K562 (cell line): ENCODE measurements around the gene ZNF668. TPM values are rescaled to one million over a fixed set of nuclear protein-coding genes. Genes with fewer than 3 reads are reported as not detected.

Experiments
- ATF3 ChIP-seq, 2 experiments: fragments of 450-650 bp in 1 of 2; sonication (generic) in 1 of 2; formaldehyde crosslinking in 1 of 2; IDR thresholded peaks in 1 of 2; conservative IDR thresholded peaks in 1 of 2; 2 replicates each; pipeline versions ENCODE4 v1.6.1 to v1.8.1; 2016 to 2023; ENCODE audit warnings: mild to moderate bottlenecking in 2 of 2, moderate library complexity in 2 of 2, inconsistent platforms in 1 of 2, missing genetic modification reagents in 1 of 2
- CBFA2T3 ChIP-seq: fragments of 450-650 bp; IDR thresholded peaks from 2 replicates; pipeline ENCODE4 v1.6.1; 2017
- CTBP1 ChIP-seq: fragments of 450-650 bp; IDR thresholded peaks from 2 replicates; pipeline ENCODE4 v1.6.1; 2016; ENCODE audit warnings: borderline replicate concordance
- CTCFL ChIP-seq: IDR thresholded peaks from 2 replicates; pipeline ENCODE4 v1.6.1; 2011; ENCODE audit warnings: borderline replicate concordance, low read depth, mild to moderate bottlenecking, moderate library complexity, low read length; ENCODE audit not compliant: insufficient read depth, poor library complexity, severe bottlenecking
- DEAF1 ChIP-seq: fragments of 450-650 bp; formaldehyde crosslinking; IDR thresholded peaks from 2 replicates; pipeline ENCODE4 v1.4.0; 2020; ENCODE audit warnings: mild to moderate bottlenecking, moderate library complexity
- FOXK2 ChIP-seq, 2 experiments: fragments of 450-650 bp; IDR thresholded peaks in 1 of 2; conservative IDR thresholded peaks in 1 of 2; 2 replicates each; pipeline ENCODE4 v1.6.1; 2016; ENCODE audit warnings: low read depth in 2 of 2, mild to moderate bottlenecking in 1 of 2
- HEY1 ChIP-seq: fragments of 250-450 bp; sonication (Bioruptor Pico); IDR thresholded peaks from 2 replicates; pipeline ENCODE4 v1.5.0; 2020; ENCODE audit warnings: mild to moderate bottlenecking, moderate library complexity, borderline replicate concordance
- JUNB ChIP-seq: fragments of 450-650 bp; formaldehyde crosslinking; conservative IDR thresholded peaks from 2 replicates; pipeline ENCODE4 v1.4.0; 2020; ENCODE audit warnings: mild to moderate bottlenecking
- NKRF ChIP-seq: fragments of 450-650 bp; IDR thresholded peaks from 2 replicates; pipeline ENCODE4 v1.6.1; 2016; ENCODE audit warnings: borderline replicate concordance
- PTRF ChIP-seq: fragments of 450-650 bp; IDR thresholded peaks from 2 replicates; pipeline ENCODE4 v1.6.1; 2016; ENCODE audit warnings: mild to moderate bottlenecking, missing genetic modification characterization, missing compliant biosample characterization
- SLC30A9 ChIP-seq: fragments of 250-450 bp; sonication (Bioruptor Pico); IDR thresholded peaks from 2 replicates; pipeline ENCODE4 v1.8.0; 2022; ENCODE audit warnings: mild to moderate bottlenecking, moderate library complexity
- SREBF1 ChIP-seq: fragments of 150-350 bp; IDR thresholded peaks from 2 replicates; pipeline ENCODE4 v1.6.1; 2014; ENCODE audit warnings: antibody characterized with exemption, low read depth, low read length, borderline replicate concordance
- TFAP4 ChIP-seq: sonication (generic); formaldehyde crosslinking; IDR thresholded peaks from 2 replicates; pipeline ENCODE4 v1.8.0; 2022; ENCODE audit warnings: missing genetic modification reagents, mild to moderate bottlenecking, moderate library complexity, borderline replicate concordance
- THAP12 ChIP-seq: fragments of 250-450 bp; sonication (Bioruptor Pico); IDR thresholded peaks from 2 replicates; pipeline ENCODE4 v1.9.0; 2021; ENCODE audit warnings: mild to moderate bottlenecking, inconsistent platforms
- WHSC1 ChIP-seq: IDR thresholded peaks from one replicate; pipeline ENCODE4 v1.6.1; 2012; ENCODE audit warnings: low read length, control low read depth, inconsistent platforms
- ZNF174 ChIP-seq: fragments of 250-450 bp; sonication (Bioruptor Pico); IDR thresholded peaks from 2 replicates; pipeline ENCODE4 v1.4.0; 2020; ENCODE audit warnings: mild to moderate bottlenecking
- ZNF431 ChIP-seq: sonication (generic); formaldehyde crosslinking; IDR thresholded peaks from 2 replicates; pipeline ENCODE4 v1.8.0; 2022; ENCODE audit warnings: mild to moderate bottlenecking, missing genetic modification reagents
- polyA plus RNA-seq, 8 experiments: library from polyadenylated mRNA; depleted of rRNA in 4 of 8; stranded (reverse) in 5 of 8; unstranded in 3 of 8; fragments of >200 nt; fragmentation: Nextera tagmentation in 2 of 8; fragmentation: Illumina TruSeq in 1 of 8; extraction: Ambion mirVana in 2 of 8; extraction: Trizol in 1 of 8; gene quantifications; 2 replicates each; pipeline versions ENCODE4 v1.2.1 to v1.2.3, GENCODE V29; 2011 to 2014; ENCODE audit warnings: inconsistent platforms in 1 of 8, missing spikeins in 1 of 8
- total RNA-seq, 7 experiments: library from RNA; depleted of rRNA in 6 of 7; stranded (reverse); fragments of >200 nt in 6 of 7; fragmentation: Illumina TruSeq in 2 of 7; extraction: Trizol in 2 of 7; gene quantifications; 2 replicates each; pipeline versions ENCODE4 v1.2.1 to v1.2.3, GENCODE V29; 2011 to 2021; ENCODE audit warnings: low replicate concordance in 1 of 7

The ZNF668 gene
- total and polyA plus RNA-seq, 9 of the 15 experiments (the other 6 are each of a cell fraction or from before 2014, with no cell fraction given), result 0.04 to 15.3 (median 3.8) TPM; not detected in 1

GRCh38 chr16:31052114-31052513 is 21.9 kb downstream of the ZNF668 start (continued):
- TF ChIP-seq SREBF1, result no peak
- no peak for TF ChIP-seq ZNF431
- TF ChIP-seq ZNF174 (CRISPR knock-in tag), result no peak
- TF ChIP-seq DEAF1 (CRISPR knock-in tag), result no peak
- peak; percentile 69 for TF ChIP-seq ATF3 (IDR thresholded peaks at IDR 0.05)
- TF ChIP-seq ATF3 (CRISPR knock-in tag; conservative IDR thresholded peaks at IDR 0.05), result no peak
- TF ChIP-seq CTCFL, result no peak
- TF ChIP-seq WHSC1, result no peak
- 0 out of 2 replicates have a peak, but pooled peaks have one; percentile 11 for TF ChIP-seq TFAP4 (CRISPR knock-in tag)
- no peak for TF ChIP-seq HEY1
- peak; percentile 31 to 56; a peak in 1 of 4 replicates for TF ChIP-seq FOXK2 (conservative IDR thresholded peaks at IDR 0.05 in 1 of 2, IDR thresholded peaks at IDR 0.05 in 1 of 2; ENCODE audit: low read depth in 2 of 2)
- TF ChIP-seq CBFA2T3, result peak; percentile 41
- TF ChIP-seq JUNB (CRISPR knock-in tag), result no peak
- TF ChIP-seq SLC30A9 (CRISPR knock-in tag), result no peak
- TF ChIP-seq PTRF, result no peak
- no peak for TF ChIP-seq THAP12 (CRISPR knock-in tag)
- peak; percentile 75; the same call in 1 of the 2 replicates for TF ChIP-seq CTBP1
- no peak for TF ChIP-seq NKRF
